Esophagus (tissue), 2 donors: ENCODE measurements around the gene GPR148. TPM values are rescaled to one million over a fixed set of nuclear protein-coding genes. Genes with fewer than 3 reads are reported as not detected.
"Not testable (repeated sequence)": the region's sequence is repeated elsewhere in the genome, so short reads cannot be mapped to it uniquely, and the experiment has no call there.

Experiments used
- H3K27ac ChIP-seq, 2 donors: one replicate each; pipeline ENCODE4 v1.5.1; 2013; ENCODE audit warnings: low read depth in 2 of 2, mild to moderate bottlenecking in 2 of 2, inconsistent platforms in 1 of 2, low read length in 1 of 2, moderate library complexity in 1 of 2
- H3K27me3 ChIP-seq, 2 donors: one replicate each; pipeline ENCODE4 v1.6.1; 2013; ENCODE audit warnings: low read length in 2 of 2, control low read depth in 1 of 2, mild to moderate bottlenecking in 1 of 2; ENCODE audit not compliant: insufficient read depth in 2 of 2, control insufficient read depth in 1 of 2
- H3K36me3 ChIP-seq, 2 donors: one replicate each; pipeline ENCODE4 v1.6.1; 2013; ENCODE audit warnings: low read length in 1 of 2; ENCODE audit not compliant: control insufficient read depth in 2 of 2, insufficient read depth in 2 of 2
- H3K4me1 ChIP-seq, 2 donors: one replicate each; pipeline ENCODE4 v1.6.1; 2013; ENCODE audit warnings: low read length in 1 of 2; ENCODE audit not compliant: control insufficient read depth in 2 of 2, insufficient read depth in 2 of 2
- H3K4me3 ChIP-seq, 2 donors: one replicate each; pipeline ENCODE4 v1.5.1; 2013; ENCODE audit warnings: low read length in 2 of 2, mild to moderate bottlenecking in 2 of 2, low read depth in 1 of 2, moderate library complexity in 1 of 2
- H3K9me3 ChIP-seq, 2 donors: one replicate each; pipeline ENCODE4 v1.6.1; 2013; ENCODE audit warnings: mild to moderate bottlenecking in 2 of 2, low read depth in 1 of 2, low read length in 1 of 2, moderate library complexity in 1 of 2; ENCODE audit not compliant: control insufficient read depth in 2 of 2, insufficient read depth in 1 of 2
- WGBS, 2 donors: extraction: QIAGEN DNeasy Blood & Tissue Kit; methylation state at CpG; one replicate each; pipeline ENCODE4 v1.1.7; 2013; 5-methylcytosine and 5-hydroxymethylcytosine counted together
- polyA plus RNA-seq, 2 donors: library from polyadenylated mRNA; stranded (reverse); fragments of 200-250 nt; gene quantifications; one replicate each; pipeline ENCODE4 v1.2.3, GENCODE V29; 2013
- donor health status: healthy with polysubstance abuse.
- donor health status: Bipolar disorder and iron deficiency.

GPR148 gene
- polyA plus RNA-seq, 2 donors = not detected

DNA sequence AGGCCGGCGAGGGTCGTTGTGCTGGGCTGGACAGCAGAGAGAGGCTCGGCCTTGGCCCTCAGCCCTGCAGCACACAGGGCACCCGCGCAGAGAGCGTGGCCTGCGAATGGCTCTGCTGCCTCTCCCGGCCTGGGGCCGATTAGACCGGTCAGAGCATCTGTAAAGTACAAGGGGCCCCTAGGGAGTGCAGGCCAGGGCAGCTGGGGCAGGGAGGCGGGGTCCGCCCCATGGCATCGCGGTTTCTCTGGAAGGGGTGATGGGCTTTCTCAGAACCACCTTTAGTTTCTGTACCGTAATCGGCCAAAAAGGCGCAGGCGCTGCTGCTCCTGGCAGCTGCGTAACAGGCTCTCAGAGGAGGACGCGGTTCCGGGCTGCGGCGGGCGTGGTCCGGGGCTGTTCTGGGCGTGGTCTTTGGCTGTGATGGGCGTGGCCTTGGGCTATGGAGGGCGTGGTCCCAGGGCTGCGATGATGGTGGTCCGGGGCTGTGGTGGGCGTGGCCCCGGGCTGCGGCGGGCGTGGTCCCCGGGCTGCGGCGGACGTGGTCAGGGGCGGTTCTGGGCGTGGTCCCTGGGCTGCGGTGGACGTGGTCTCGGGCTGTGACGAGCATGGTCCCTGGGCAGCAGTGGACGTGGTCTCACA lies 1.5 kb upstream of the GPR148 start:
- 2% methylated on average over 35 to 48 of the region's 48 CpGs for WGBS, 2 donors

DNA sequence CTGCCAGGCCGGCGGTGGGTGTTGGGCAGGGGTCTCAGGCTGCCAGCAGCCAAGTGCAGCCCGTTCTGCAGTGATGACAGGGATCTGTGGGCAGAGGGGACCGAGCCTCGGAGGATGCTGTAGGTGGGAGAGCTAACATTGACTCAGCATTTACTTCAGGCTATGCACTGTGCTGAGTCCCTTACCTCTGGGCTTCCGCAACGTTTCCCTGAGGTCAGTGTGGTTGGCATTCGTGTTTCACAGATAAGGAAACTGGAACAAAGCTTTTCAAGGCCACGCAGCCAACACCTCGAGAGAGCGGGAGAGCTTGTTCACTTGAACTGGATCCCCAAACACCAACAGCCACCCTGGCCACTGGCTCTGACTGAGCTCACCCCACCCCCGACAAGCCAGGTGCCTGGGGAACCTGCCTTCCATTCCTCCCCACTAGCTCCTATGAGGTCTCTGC lies 839 bp upstream of the GPR148 start:
- Histone ChIP-seq H3K9me3 (peaks cover 0 to 2% of the 10 kb centered on the region in 2 donors), H3K4me1 (peaks cover 0 to 17% of the 10 kb centered on the region in 2 donors), H3K36me3 (no peaks in the 10 kb centered on the region), H3K27me3 (no peaks in the 10 kb centered on the region), H3K27ac (peak overlapping the region; percentile 33 to 47), H3K4me3 (peak overlapping the region; percentile 47 to 48)
- WGBS, 2 donors = 13 to 19% methylated on average over 12 of the region's 12 CpGs

More for the DNA sequence above, 1.5 kb upstream of the GPR148 start:
- Histone ChIP-seq H3K4me1 (peaks cover 0 to 17% of the 10 kb centered on the region in 2 donors), H3K9me3 (peaks cover 0 to 2% of the 10 kb centered on the region in 2 donors), H3K27me3 (no peaks in the 10 kb centered on the region), H3K36me3 (no peaks in the 10 kb centered on the region), H3K27ac (peak overlapping the region; percentile 34 to 47), H3K4me3 (peak overlapping the region; percentile 47 to 48)

DNA sequence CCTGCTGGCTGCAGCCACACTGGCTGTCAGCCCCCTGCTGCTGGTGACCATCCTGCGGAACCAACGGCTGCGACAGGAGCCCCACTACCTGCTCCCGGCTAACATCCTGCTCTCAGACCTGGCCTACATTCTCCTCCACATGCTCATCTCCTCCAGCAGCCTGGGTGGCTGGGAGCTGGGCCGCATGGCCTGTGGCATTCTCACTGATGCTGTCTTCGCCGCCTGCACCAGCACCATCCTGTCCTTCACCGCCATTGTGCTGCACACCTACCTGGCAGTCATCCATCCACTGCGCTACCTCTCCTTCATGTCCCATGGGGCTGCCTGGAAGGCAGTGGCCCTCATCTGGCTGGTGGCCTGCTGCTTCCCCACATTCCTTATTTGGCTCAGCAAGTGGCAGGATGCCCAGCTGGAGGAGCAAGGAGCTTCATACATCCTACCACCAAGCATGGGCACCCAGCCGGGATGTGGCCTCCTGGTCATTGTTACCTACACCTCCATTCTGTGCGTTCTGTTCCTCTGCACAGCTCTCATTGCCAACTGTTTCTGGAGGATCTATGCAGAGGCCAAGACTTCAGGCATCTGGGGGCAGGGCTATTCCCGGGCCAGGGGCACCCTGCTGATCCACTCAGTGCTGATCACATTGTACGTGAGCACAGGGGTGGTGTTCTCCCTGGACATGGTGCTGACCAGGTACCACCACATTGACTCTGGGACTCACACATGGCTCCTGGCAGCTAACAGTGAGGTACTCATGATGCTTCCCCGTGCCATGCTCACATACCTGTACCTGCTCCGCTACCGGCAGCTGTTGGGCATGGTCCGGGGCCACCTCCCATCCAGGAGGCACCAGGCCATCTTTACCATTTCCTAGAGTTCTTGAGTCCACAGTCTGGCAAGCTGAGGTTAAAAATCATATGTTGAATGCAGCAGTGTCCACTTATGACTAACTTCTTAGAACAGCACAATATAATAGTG lies 741 bp downstream of the GPR148 start:
- H3K4me3 ChIP-seq = no peak overlapping the region
- H3K27me3 ChIP-seq = no peaks in the 10 kb centered on the region
- no peaks in the 10 kb centered on the region for H3K9me3 ChIP-seq
- H3K36me3 ChIP-seq = no peaks in the 10 kb centered on the region
- 89 to 92% methylated on average over 17 of the region's 17 CpGs for WGBS, 2 donors
- H3K27ac ChIP-seq = no peak overlapping the region
- peaks cover 0 to 17% of the 10 kb centered on the region in 2 donors for H3K4me1 ChIP-seq

DNA sequence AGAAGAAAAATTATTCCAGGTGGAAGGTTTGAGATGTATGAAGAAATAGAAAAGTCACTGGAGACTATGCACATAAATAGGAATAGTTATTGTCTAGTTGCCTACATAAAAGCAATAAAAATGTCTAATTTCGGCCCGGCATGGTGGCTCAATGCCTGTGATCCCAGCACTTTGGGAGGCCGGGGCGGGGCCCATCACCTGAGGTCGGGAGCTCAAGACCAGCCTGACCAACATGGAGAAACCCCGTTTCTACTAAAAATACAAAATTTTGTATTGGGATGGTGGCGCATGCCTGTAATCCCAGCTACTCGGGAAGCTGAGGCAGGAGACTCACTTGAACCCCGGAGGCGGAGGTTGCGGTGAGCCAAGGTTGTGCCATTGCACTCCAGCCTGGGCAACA lies 3.4 kb downstream of the GPR148 start:
- not testable (repeated sequence) for H3K36me3 ChIP-seq, H3K27me3 ChIP-seq, H3K4me1 ChIP-seq, H3K4me3 ChIP-seq, H3K9me3 ChIP-seq, H3K27ac ChIP-seq
- 92 to 96% methylated on average over 11 of the region's 11 CpGs for WGBS, 2 donors

DNA sequence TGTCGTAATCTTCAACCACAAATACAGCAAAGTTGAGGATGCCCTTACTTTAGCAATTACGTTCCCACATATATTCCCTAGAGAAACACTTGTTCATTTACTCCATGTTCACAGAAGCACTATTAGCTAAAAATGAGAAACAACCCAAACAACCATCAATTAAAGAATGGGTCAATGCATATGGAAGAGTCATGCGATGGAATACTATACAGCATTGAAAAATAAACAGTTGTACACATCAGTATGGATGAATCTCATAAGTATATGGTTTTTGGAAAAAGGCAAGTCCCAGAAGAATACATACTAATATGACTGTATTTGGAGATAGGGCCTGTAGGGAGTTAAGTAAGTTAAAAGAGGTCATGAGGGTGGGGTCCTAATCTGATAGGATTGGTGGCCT lies 6.3 kb downstream of the GPR148 start:
- no peaks in the 10 kb centered on the region for H3K4me1 ChIP-seq
- no peak overlapping the region for H3K4me3 ChIP-seq
- peaks cover 0 to 3% of the 10 kb centered on the region in 2 donors for H3K9me3 ChIP-seq
- H3K27ac ChIP-seq = no peak overlapping the region
- WGBS, 2 donors = 96% methylated on average over 3 of the region's 3 CpGs
- H3K27me3 ChIP-seq = peaks cover 0 to 3% of the 10 kb centered on the region in 2 donors
- no peaks in the 10 kb centered on the region for H3K36me3 ChIP-seq

DNA sequence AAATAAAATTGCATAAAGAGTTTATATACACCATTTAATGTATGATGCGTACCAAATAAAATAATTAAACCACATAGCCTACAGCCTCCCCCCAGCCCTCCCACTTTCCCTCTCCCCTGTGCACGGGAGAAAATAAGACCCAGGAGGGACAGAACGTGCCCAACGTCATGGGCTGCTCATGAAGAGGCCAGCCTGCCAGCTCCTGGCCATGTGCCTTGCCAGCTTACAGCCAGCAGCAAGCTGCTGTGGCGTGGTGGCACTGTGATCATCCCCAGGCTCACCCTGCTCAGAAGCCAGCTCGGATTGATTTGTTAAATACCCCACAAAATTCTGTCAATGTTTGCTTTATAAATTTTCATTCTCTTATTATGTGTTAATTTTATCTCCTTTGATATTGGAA lies 7.6 kb downstream of the GPR148 start:
- Histone ChIP-seq H3K27me3 (peaks cover 0 to 3% of the 10 kb centered on the region in 2 donors), H3K36me3 (no peaks in the 10 kb centered on the region), H3K4me1 (no peaks in the 10 kb centered on the region), H3K4me3 (no peak overlapping the region), H3K9me3 (peaks cover 0 to 3% of the 10 kb centered on the region in 2 donors), H3K27ac (no peak overlapping the region)
- WGBS, 2 donors = 73 to 77% methylated on average over 6 of the region's 6 CpGs

DNA sequence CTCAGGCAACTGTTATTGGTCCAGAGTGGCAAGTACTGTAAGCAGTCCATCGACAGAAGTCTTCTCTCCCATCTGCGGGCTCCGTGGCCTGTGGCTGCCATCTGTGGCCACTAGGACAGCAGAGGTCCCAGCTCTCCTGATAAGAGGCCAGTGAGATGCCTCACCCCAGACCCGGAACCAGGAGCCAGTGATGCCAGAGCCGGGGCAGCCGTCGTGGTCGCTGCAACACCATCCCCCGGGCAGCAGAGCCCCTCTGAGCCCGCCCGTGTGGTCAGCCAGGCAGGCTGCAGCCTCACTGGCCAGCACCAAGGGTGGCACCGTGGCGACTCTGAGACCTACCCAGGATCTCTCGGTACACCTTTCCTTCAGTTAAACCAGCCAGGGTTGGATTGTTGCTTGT lies 8.7 kb downstream of the GPR148 start:
- no peak overlapping the region for H3K27ac ChIP-seq
- H3K36me3 ChIP-seq = no peaks in the 10 kb centered on the region
- no peaks in the 10 kb centered on the region for H3K4me1 ChIP-seq
- WGBS, 2 donors = 86 to 89% methylated on average over 14 of the region's 14 CpGs
- H3K9me3 ChIP-seq = peaks cover 0 to 3% of the 10 kb centered on the region in 2 donors
- H3K27me3 ChIP-seq = peaks cover 0 to 3% of the 10 kb centered on the region in 2 donors
- H3K4me3 ChIP-seq = no peak overlapping the region

DNA sequence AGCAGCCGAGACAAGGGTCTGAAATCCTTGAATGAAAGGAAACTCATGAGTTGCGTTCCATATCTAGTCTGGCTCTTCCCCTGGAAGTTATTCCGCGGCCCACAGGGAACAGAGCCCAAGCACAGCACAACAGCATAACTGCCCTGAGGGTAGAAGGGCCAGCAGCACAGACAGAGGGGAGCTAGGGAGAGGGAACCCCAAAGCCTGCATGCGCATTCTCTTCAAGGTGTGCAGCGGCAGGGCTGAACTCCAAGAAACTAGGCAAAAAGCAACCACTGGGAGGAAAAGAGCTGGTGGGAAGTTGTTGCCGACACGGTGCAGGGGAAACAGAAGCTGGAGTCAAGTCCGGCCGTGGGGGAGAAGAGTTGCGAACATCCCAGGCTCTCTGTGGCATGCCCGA lies 11.8 kb downstream of the GPR148 start:
- Histone ChIP-seq H3K27me3 (no peaks in the 10 kb centered on the region), H3K9me3 (no peaks in the 10 kb centered on the region), H3K4me1 (no peaks in the 10 kb centered on the region), H3K27ac (no peak overlapping the region), H3K4me3 (no peak overlapping the region), H3K36me3 (no peaks in the 10 kb centered on the region)
- WGBS, 2 donors = 73 to 76% methylated on average over 12 of the region's 12 CpGs

DNA sequence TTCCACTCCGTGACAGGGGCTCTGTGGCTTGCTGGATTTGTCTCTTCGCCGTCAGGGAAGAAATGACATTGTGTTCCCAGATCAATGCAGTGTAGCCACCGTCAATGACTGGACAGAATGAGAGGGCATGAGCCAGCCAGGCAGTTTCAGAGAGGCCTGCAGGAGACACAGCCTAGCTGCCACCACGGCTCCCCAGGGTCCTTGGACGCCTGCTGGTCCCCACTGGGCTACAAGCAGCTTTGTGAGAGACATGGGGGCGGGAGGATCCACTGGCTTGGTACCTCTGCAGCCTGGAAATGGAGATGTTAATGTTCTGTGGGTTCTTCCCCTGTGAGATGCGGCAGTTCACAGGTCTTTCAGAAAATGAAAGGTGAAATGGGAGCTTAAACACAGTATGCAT lies 14.4 kb downstream of the GPR148 start:
- H3K4me1 ChIP-seq = no peaks in the 10 kb centered on the region
- WGBS, 2 donors = 69 to 74% methylated on average over 8 of the region's 8 CpGs
- H3K9me3 ChIP-seq = no peaks in the 10 kb centered on the region
- no peak overlapping the region for H3K27ac ChIP-seq
- H3K4me3 ChIP-seq = no peak overlapping the region
- no peaks in the 10 kb centered on the region for H3K27me3 ChIP-seq
- no peaks in the 10 kb centered on the region for H3K36me3 ChIP-seq
